Measurements from ENCODE around the gene ARMH3.
A peak's percentile ranks its signal among the peaks of the same experiment; 100 is the strongest.

The ARMH3 gene

DNA sequence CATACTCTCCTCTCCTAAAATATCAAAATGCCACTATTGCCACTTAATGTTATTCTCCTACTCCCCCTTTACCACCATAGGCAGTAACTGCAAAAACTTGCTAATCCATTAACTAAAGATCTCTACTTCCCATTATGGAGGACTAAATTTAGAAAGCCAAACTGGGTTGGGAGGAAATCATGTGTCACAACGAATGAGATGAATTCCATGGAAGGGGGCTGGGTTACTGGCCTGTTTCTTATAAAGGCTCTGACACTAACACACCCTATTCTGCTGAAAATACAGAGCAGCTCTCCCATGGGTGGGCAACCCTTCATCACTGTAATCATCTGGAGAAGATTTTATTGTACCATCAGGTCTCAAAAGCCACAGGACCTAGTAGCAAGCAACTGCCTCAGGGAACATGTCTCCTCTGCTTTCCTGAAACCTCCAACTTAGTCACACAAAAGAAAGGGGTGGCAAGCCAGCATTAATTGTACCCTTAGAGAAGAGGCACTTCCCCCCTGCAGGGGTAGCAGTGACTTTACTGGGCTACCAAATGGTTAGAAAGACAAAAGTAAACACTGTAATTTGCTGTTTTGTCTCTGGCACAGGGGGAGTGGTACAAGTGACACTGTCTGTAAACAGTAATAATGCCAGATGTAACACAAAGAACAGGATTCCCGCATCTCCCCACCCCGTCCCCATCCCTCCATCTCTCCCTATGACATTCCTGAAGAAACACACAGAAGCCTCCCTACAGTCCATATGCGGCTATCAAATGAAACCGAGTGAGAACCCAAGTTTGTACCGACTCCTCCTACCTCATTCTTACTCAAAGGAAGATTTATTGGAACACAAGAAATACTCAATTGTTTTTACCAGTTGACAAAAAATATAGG, 81.6 kb downstream of the ARMH3 start:
- peak; percentile 98 for DNase-seq

DNA sequence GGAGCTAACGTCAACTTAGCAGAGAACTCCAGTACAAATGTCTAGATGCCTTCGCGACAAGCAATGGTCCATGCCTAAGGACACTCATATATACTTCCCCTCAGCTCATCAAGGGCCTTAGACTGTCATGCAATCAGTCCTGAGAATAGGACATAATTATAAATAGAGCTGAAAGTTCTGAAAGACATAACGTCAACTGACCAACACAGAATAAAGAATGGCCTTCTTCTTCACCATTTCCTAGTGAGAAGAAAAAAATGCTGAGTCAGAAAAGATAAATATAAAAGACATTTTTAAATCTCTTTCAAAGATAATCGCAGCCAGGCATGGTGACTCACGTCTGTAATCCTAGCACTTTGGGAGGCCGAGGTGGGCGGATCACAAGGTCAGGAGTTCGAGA, 83.2 kb downstream of the ARMH3 start:
- no peak for DNase-seq

DNA sequence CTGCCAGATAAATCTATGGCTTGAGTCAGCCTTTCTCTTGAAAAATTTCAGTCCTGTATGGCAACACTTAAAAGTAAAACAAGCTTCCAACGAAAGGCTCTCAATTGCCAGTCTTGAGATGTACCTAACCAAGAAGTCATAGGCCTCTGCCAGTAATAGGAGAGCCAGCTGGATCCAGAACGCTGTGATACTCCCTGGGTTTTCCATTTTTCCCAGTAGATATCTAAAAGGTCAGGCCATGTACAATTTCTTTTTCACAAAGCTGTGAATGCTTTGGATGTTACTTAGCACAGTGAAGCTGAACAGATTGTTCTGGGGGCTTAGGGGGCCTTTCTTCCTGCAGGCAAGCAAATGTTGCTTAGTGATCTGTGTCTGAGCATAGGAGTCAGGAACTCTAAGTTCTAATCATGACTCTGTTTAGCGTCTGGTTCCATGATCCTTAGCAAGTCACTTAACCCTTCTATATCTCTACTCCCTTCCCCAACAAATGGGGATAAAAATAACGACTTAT, 86.5 kb downstream of the ARMH3 start:
- no peak for DNase-seq

- no peak for DNase-seq
Observed at GRCh38 chr10:101968940-101969321, 87.0 kb downstream of the ARMH3 start.

DNA sequence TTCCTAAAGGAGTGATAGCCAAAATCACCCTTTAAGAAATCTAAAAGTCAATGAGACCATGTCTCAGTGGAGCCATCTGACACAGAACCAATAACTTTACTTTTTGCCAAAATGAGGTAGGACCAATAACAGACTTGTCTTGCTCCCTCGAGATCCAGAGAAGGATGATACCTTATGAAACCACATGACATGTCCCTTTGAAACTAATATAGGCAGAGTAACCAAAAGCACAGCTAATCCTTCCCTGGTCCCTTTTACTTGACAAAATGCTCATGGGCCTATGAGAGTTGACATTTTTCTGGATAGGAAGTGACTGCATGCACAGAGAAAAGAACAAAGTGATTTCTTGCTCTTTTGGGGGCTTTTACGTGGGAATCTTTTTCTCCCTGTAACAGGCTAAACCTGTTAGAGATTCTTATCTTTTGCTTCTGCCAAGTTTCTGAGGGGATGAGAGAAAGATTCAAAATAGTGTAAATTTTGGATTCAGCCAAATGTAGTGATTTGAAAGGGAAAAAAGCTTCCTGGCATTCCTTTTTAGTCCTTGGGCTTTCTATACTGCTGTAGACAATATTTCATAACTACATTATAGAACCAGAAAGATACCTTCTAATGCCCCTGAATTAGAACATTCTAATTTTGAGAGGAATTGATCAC, 87.6 kb downstream of the ARMH3 start:
- DNase-seq, result no peak

DNA sequence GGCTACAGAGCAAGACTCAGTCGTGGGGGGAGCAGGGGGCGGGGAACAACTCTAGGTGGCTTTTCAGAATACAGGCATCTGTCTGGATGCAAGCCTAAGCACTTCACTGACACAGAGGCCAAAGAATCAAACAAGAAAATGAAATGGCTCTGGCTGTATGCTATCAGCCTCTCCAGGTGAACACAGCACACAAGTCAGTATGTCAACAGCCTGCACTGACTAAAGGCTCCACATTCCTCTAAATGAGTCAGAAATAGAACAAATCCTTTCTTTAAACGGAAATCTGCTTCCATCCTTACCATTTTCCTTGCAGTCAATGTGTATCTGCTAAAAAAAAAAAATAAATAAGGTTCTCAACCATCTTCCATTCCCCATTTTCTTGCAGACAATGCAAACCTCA, 88.3 kb downstream of the ARMH3 start:
- no peak for DNase-seq

GRCh38 chr10:101967119-101967518, 88.9 kb downstream of the ARMH3 start:
- DNase-seq, result peak; percentile 19

GRCh38 chr10:101965075-101965765, 90.8 kb downstream of the ARMH3 start:
- peak; percentile 6 for DNase-seq

DNA sequence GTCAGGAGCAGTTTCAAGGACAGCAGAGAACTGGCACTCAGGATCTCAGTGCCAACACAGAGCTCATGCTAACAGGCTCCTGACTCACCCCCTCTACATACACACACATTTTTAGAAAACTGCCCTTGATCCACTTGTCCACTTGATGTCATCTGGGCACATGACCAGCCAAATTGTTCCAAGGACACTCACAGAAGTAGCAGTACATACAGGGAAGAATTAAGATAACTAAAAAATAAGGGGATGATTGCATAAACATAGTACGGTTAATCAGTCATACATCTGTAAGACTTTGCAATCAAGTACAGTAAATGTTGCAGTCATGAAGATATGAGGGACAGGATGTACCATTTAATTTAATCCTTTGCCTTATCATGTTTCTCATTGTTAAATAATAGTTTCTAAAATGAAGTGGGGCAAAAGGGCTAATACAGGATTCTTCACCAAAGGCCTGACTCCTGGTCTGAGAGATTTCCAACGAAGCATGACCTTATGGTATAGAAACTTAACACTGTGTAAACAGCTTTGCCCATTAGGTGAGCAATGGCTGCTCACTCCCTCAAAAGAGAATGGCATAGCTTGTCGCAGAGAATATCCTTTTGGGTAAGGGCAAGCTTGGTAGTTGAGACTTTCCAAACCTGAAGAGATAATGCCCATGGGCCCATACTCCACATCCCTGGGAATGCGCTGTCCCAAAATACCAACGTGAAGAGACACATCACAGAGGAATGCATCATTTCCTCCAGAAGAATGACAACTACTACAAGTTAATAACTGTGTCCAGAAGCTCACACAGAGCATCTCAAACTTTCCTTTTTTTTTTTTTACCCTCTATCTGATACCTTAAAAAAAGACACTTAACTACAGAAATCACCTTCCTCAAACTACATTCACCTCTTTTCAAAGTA, 94.1 kb downstream of the ARMH3 start:
- DNase-seq, result peak; percentile 87

- peak; percentile 5 for DNase-seq
Observed at GRCh38 chr10:101960879-101961395, 95.0 kb downstream of the ARMH3 start.

- DNase-seq, result peak; percentile 94
Observed at GRCh38 chr10:101959346-101959916, 96.5 kb downstream of the ARMH3 start.

- DNase-seq, result no peak
Observed at GRCh38 chr10:101958691-101959090, 97.3 kb downstream of the ARMH3 start.

GRCh38 chr10:101956898-101957297, 99.1 kb downstream of the ARMH3 start:
- no peak for DNase-seq

GRCh38 chr10:101956117-101956516, 99.9 kb downstream of the ARMH3 start:
- DNase-seq, result no peak

DNA sequence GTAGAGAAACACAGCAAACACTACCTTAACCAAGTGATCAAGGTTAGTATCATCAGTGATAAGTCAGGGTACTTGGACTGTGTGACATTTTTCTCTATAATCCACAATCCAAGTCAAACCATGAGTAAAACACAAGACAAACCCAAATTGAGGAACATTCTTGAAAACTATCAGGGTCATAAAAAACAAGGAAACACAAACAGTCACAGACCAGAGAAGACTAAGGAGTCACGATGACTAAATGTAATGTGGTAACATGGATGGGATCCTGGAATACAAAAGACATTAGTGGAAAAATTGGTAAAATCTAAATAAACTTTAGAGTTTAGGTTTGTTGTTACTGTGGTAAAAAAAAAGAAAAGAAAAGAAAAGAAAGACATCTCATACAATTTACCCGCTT, 103.8 kb downstream of the ARMH3 start:
- no peak for DNase-seq

DNA sequence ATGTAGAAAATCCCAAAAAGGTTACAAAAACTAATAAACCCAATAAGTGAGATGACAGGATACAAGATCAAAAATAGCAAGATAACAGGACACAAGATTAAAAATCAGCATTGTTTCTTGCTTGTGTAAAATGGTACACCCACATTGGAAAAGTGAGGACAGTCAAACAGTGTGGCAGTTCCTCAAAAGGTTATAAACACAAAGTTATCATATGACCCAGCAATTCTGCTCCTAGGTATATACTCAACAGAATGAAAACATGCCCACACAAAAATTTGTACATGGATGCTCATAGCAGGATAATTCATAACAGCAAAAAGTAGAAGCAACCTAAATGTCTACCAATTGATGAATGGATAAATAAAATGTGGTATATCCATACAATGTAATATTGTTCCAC, 105.8 kb downstream of the ARMH3 start:
- no peak for DNase-seq

DNA sequence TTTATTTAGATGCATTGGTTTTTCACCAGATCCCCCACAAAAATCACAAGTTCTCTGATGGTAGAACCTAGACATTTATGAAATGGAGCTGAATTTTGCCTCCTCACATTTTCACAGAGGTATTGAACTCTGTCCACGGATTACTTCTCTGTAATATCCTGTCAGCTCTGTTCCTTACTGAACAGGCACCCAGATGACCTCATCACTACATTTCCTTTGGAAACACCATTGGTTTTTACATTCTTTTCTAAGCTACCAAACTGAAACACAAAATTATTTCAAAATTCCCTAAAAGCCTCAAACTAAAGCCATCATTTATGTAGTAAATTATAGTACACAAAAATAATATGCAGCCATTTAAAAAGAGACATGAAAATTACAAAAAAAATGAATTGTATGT, 114.1 kb downstream of the ARMH3 start:
- DNase-seq, result no peak

- no peak for DNase-seq
Observed at GRCh38 chr10:101940916-101941315, 115.1 kb downstream of the ARMH3 start.

- DNase-seq, result no peak
Observed at GRCh38 chr10:101939729-101940128, 116.2 kb downstream of the ARMH3 start.

GRCh38 chr10:101939008-101939648, 116.8 kb downstream of the ARMH3 start:
- DNase-seq, result no peak

GRCh38 chr10:101938305-101939007, 117.5 kb downstream of the ARMH3 start:
- no peak for DNase-seq
